ACC112 (cell line): Measurements from ENCODE around the gene MRPL36.

Experiments
- H2AFZ ChIP-seq: fragments of 200-600 bp; sonication (generic); one replicate; pipeline ENCODE4 v1.6.0; 2017; ENCODE audit warnings: antibody characterized with exemption, low read length; ENCODE audit not compliant: unreplicated experiment
- H3K27ac ChIP-seq: fragments of 200-600 bp; sonication (generic); 2 replicates; pipeline ENCODE4 v1.5.1; 2014; ENCODE audit warnings: low read depth, mild to moderate bottlenecking, antibody characterized with exemption, low read length, moderate library complexity
- H3K27me3 ChIP-seq: fragments of 200-600 bp; sonication (generic); 2 replicates; pipeline ENCODE4 v1.6.1; 2014; ENCODE audit warnings: mild to moderate bottlenecking, antibody characterized with exemption, low read length, moderate library complexity, mixed read lengths; ENCODE audit not compliant: insufficient read depth
- H3K36me3 ChIP-seq: fragments of 200-600 bp; sonication (generic); 2 replicates; pipeline ENCODE4 v1.6.1; 2016; ENCODE audit warnings: mild to moderate bottlenecking, antibody characterized with exemption, low read length, moderate library complexity, mixed read lengths; ENCODE audit not compliant: insufficient read depth
- H3K4me1 ChIP-seq: fragments of 200-600 bp; sonication (generic); one replicate; pipeline ENCODE4 v1.6.1; 2016; ENCODE audit warnings: low read length, mixed read lengths; ENCODE audit not compliant: insufficient read depth, unreplicated experiment, control insufficient read depth
- H3K4me3 ChIP-seq: fragments of 200-600 bp; sonication (generic); 2 replicates; pipeline ENCODE4 v1.5.1; 2014; ENCODE audit warnings: mild to moderate bottlenecking, low read depth, low read length
- H3K79me2 ChIP-seq: fragments of 200-600 bp; sonication (generic); one replicate; pipeline ENCODE4 v1.6.0; 2016; ENCODE audit warnings: low read length; ENCODE audit not compliant: control insufficient read depth, unreplicated experiment, insufficient read depth

MRPL36 gene

DNA sequence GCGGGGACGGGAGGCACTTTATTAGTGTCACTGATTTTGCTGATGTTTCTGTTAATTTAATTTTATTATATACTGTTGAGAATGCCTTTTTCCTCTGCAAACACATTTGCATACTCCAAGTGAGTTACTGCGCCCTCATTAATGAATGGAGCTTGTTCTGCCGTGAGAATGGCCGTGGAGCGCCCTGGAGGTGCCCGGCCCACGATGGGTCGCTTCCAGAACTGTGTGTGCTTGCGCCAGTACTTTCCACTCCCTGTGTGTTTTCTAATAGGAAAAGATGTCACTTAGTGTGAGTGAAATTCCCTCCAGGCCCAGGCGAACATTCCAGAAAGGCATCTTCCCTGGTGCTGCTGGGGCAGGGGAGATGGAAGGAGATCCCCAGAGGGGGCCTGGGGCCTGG is 31.6 kb upstream of the MRPL36 start:
- no peak overlapping the region for H3K4me3 ChIP-seq
- no peak overlapping the region for H2AFZ ChIP-seq
- H3K27me3 ChIP-seq = peaks cover 22% of the 10 kb centered on the region
- H3K36me3 ChIP-seq = no peaks in the 10 kb centered on the region
- H3K79me2 ChIP-seq = no peaks in the 10 kb centered on the region
- no peak overlapping the region for H3K27ac ChIP-seq
- no peaks in the 10 kb centered on the region for H3K4me1 ChIP-seq

DNA sequence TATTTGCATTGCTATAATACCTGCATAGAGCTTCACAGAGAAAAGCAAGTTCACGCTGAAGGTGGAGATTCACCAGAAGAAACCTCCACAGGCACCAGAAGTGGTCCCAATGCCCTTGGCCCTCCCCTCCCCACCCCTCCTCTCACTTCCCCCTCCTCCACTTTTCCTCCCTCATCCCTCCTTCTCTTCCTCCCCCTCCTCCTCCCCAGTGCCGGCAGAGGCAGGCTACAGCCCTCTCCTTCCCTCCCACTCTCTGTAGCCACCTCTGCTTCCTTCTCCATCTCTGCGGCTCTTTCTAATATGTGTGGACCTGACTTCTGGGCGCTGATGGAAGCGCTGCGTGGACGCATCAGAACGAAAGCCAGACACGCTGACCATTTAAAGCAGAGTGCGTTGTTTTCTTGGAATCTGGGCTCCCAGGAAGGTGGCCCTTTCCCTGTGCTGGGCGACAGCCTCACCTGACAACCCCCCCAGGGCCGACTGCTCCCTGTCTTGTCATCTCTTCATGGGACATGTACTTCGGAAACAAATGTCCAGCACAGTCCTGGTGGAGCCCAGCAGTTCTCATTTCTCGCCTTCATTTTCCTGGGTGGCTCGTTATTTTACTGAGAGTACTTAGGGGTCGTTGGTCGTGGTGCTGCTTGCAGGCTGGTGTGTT is 31.1 kb upstream of the MRPL36 start:
- Histone ChIP-seq H3K4me1 (no peaks in the 10 kb centered on the region), H3K4me3 (no peak overlapping the region), H3K79me2 (no peaks in the 10 kb centered on the region), H3K36me3 (no peaks in the 10 kb centered on the region), H2AFZ (no peak overlapping the region), H3K27ac (no peak overlapping the region), H3K27me3 (peaks cover 16% of the 10 kb centered on the region)

DNA sequence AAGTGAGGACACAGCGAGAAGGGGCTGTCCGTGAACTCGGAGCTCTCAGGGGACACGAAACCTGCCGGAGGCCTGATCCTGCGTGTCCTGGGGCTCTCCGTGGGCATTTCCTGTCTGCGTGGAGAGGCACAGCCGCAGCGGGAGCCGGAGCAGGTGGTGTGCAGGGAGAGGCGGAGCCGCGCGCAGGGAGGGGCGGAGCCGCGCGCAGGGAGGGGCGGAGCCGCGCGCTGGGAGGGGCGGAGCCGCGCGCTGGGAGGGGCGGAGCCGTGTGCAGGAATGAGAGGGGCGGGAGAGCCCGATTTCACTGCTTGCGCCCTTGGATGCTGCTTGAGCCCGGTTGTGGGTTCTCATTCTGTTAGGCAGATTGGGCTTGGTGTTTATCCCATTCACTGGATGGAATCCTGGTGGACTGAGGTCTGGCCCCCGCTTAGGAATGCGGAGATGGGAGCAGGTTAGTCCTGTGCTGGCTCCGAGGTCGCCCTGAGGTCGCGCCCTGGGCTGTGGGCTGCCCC is 28.3 kb upstream of the MRPL36 start:
- H3K4me1 ChIP-seq = no peaks in the 10 kb centered on the region
- no peaks in the 10 kb centered on the region for H3K79me2 ChIP-seq
- H3K27ac ChIP-seq = no peak overlapping the region
- no peak overlapping the region for H3K4me3 ChIP-seq
- H2AFZ ChIP-seq = no peak overlapping the region
- no peaks in the 10 kb centered on the region for H3K27me3 ChIP-seq
- H3K36me3 ChIP-seq = no peaks in the 10 kb centered on the region

DNA sequence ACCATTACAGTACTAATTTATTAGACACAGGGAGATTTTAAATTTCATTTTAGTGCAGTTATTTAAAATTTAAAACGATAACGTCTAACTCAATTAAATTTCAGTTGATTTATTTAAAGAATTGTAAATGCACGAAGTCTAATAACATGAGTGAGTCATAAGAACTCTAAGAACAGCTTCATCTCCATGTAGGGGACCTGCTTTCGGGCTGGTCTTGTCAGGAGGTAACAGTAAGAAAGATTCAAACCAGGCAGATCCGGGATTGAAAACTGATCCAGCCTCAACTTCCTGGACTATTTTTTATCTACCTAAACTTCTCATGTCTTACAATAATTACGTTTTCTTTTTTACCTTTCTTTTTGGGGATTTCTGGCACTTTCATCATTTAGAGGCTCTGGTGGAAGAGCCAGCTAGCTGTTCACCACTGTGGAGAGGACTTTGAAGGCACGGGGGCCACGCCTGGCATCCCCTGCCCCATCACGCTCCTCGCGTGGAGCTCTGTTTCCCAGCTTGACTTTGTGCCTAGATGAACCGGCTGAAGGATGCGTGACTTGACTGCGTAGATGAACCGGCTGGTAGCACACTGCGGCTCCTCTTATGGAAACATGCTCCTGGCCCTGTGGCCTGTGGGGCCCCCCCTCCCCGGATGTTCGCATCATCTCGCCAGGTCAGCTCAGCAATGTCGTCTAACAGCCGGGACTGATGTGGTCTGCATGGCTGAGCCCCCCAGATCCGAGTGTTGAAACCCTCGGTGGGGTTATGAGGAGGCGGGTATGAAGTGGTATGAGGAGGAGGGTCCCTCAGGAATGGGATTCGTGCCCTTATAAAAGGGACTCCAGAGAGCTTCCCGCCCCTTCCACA is 27.6 kb upstream of the MRPL36 start:
- Histone ChIP-seq H3K27ac (no peak overlapping the region), H3K4me3 (no peak overlapping the region), H3K27me3 (no peaks in the 10 kb centered on the region), H3K4me1 (no peaks in the 10 kb centered on the region), H3K79me2 (no peaks in the 10 kb centered on the region), H2AFZ (no peak overlapping the region), H3K36me3 (no peaks in the 10 kb centered on the region)

DNA sequence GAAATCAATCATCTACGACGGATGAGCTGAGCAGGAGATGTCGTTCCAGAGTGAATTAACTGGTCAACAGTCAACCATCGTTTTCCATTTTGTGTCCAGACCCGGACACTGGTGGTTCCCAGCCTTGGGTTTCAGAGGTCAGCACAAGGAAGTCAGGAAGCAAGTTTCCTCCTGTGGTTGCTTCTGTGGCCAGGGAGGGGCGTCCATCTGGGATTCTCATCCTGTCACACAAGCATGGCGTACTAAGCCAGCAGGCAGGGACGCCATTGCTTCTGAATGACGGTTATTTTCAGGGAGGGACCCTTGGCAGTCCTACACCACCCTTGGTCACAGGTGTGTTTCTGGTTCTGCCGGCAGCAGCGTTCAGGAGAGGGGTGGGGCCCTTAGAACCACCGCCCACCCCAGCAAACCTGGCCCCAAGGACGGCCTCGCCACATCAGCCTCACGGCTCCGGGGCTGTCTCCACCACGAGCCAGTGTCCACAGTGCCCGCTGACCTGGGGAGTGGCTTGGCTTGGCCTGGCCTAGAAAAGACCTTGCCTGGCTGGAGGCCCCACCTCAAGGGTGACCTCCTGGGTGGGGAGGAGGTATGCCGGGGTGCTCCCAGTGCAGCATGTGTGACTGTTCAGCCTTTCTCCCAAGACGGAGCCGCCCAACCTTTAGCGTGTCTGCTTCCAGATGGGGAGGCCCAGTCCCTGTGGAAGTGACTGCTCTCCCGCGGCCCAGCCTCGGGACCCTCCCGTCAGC is 26.8 kb upstream of the MRPL36 start:
- Histone ChIP-seq H3K4me1 (no peaks in the 10 kb centered on the region), H3K27ac (no peak overlapping the region), H3K4me3 (no peak overlapping the region), H3K36me3 (peaks cover under 1% of the 10 kb centered on the region; the same call in 1 of the 2 replicates), H3K27me3 (no peaks in the 10 kb centered on the region), H2AFZ (no peak overlapping the region), H3K79me2 (no peaks in the 10 kb centered on the region)

DNA sequence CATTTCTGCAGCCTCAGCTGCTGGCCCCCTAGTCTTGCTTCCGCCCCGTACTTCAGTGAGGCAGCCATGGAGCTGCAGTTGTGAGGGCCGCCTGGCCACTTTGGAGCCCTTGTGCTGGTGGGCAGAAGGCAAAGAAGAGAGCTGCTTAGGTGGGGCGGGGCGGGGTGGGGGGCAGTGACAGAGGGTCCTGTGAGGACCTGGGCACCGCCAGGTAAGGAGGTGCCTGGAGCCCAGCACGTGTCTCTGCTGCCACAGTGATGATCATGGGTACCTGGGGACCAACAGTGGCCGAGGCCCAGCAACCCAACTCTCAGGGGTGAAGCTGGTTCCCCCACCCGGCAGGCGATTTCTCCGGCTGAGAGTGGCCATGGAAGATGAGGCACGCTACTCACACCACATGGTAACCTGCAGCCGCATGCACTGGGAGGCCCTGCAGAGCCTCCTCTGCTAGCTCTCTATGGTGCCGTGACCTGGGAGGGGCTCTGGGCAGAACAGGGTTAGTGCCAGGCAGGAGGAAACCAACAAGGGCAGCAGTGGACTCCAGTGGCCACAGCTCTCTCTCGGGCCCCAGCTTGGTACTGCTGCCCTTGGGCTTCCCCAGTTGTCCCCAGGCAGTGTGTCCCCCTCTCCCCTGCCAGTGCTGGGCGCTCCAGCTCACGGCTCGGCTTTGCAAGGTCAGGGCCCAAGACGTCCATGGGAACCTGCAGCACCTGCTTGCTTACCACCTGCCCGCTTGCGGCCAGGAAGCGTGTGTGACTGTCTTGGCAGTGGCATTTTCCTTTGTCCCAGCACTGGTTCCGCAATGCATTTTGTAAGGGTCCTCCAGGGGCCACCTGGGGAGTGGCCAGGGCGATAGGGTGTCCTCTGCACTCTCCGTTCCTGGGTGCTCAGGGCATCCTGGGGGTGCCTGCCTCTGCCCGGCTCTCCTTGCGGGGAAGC is 25.5 kb upstream of the MRPL36 start:
- no peak overlapping the region for H2AFZ ChIP-seq
- peaks cover 10% of the 10 kb centered on the region; the same call in 1 of the 2 replicates for H3K36me3 ChIP-seq
- no peak overlapping the region for H3K27ac ChIP-seq
- no peaks in the 10 kb centered on the region for H3K79me2 ChIP-seq
- H3K4me3 ChIP-seq = no peak overlapping the region
- no peaks in the 10 kb centered on the region for H3K4me1 ChIP-seq
- no peaks in the 10 kb centered on the region for H3K27me3 ChIP-seq

DNA sequence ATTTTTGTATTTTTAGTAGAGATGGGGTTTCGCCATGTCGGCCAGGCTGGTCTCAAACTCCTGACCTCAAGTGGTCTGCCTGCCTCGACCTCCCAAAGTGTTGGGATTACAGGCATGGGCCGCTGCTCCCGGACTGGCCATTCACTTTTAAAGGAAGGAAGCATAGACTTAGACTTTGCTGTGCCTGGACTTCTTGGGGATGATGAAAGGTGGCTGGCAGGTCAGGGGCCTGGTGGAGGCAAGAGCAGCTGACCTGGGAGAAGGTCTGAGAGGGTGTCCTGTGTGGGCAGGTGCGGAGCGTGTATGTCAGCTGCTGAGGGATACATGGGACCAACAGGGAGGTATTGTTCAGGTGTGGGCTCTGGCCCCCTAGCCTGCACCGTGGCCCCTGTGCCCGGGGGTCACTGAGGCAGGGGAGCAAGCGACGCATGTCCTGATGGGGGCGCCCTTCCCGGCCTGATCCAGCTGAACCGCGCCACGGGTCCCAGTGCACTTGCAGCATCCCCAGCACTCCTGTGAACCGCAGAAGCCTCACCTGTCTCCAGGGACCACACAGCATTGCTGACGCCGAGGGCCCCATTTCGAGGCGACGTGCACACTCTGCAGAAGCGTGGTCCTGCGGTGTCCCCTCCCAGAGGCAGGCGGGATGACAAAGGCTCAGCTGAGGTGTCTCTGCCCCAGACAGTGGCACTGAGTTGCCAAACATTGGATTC is 24.6 kb upstream of the MRPL36 start:
- no peak overlapping the region for H2AFZ ChIP-seq
- H3K36me3 ChIP-seq = peaks cover 15% of the 10 kb centered on the region; the same call in 1 of the 2 replicates
- no peak overlapping the region for H3K27ac ChIP-seq
- no peaks in the 10 kb centered on the region for H3K27me3 ChIP-seq
- H3K4me1 ChIP-seq = no peaks in the 10 kb centered on the region
- no peak overlapping the region for H3K4me3 ChIP-seq
- H3K79me2 ChIP-seq = no peaks in the 10 kb centered on the region

DNA sequence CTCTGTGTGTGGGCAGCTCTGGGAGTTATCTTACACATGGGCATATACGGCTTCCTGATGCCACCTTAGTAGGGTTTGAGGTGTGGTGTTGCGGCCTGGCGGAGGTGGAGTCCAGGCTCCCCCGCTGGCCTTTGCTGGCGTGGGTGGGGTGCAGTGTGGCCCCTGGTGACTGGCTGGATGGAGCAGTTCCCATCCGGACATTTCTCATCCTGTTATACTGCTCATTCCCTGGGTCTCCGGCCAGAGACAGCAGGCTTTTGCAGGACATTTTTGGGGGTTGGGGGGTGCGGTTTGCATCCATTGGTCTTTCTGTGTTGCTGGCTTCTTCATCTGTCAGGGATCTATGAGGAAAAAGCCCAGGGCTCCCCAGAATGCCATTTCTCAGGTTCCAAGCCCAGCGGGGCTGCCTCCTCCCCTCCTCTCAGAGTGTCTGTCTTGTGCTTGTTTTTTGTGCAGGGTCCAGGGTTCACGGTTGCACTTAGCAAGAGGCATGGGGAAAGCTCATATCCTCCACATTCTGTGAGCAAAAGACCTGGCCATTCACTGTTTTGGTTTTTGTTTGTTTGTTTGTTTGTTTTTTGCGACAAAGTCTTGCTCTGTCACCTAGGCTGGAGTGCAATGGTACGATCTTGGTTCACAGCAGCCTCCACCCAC is 23.9 kb upstream of the MRPL36 start:
- H3K79me2 ChIP-seq = no peaks in the 10 kb centered on the region
- H3K36me3 ChIP-seq = peaks cover 22% of the 10 kb centered on the region
- no peaks in the 10 kb centered on the region for H3K4me1 ChIP-seq
- no peaks in the 10 kb centered on the region for H3K27me3 ChIP-seq
- H3K27ac ChIP-seq = no peak overlapping the region
- H2AFZ ChIP-seq = no peak overlapping the region
- H3K4me3 ChIP-seq = no peak overlapping the region

DNA sequence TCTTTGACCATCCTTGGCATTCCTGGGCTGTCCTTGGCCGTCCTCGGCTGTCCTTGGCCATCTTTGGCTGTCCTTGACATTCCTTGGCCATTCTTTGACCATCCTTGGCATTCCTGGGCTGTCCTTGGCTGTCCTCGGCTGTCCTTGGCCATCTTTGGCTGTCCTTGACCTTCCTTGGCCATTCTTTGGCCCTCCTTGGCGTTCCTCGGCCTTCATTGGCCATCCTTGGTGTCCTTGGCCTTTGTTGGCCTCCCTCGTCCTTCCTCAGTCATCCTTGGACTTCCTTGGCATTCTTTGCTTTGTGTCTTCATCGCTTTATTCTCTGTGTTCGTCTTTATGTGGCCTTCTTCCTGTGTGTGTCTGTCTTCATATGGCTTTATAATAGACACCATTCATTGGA is 22.2 kb upstream of the MRPL36 start:
- no peaks in the 10 kb centered on the region for H3K27me3 ChIP-seq
- H3K4me3 ChIP-seq = no peak overlapping the region
- peaks cover 38% of the 10 kb centered on the region for H3K36me3 ChIP-seq
- no peaks in the 10 kb centered on the region for H3K4me1 ChIP-seq
- H3K79me2 ChIP-seq = no peaks in the 10 kb centered on the region
- H3K27ac ChIP-seq = no peak overlapping the region
- no peak overlapping the region for H2AFZ ChIP-seq
